HepG2 (cell line): Measurements from ENCODE around the gene NCAPD2. TPM values are rescaled to one million over a fixed set of nuclear protein-coding genes. Genes with fewer than 3 reads are reported as not detected.
A peak's percentile ranks its signal among the peaks of the same experiment; 100 is the strongest.

Experiments used
- ATF1 ChIP-seq: IDR thresholded peaks from 2 replicates; pipeline ENCODE4 v1.6.1; 2016; ENCODE audit warnings: mild to moderate bottlenecking, control low read depth
- CEBPG ChIP-seq: IDR thresholded peaks from 2 replicates; pipeline ENCODE4 v1.6.1; 2016
- CREB1 ChIP-seq, 2 experiments: fragments of 450-650 bp in 1 of 2; IDR thresholded peaks; 2 replicates each; pipeline ENCODE4 v1.6.1; 2016 to 2017; ENCODE audit warnings: control low read depth in 1 of 2, mild to moderate bottlenecking in 1 of 2, missing compliant biosample characterization in 1 of 2, missing genetic modification characterization in 1 of 2
- HNRNPLL ChIP-seq: fragments of 200-400 bp; formaldehyde crosslinking; IDR thresholded peaks from 2 replicates; pipeline ENCODE4 v1.6.1; 2017; ENCODE audit warnings: mild to moderate bottlenecking, low read depth, low read length; ENCODE audit not compliant: poor library complexity, severe bottlenecking
- NFYC ChIP-seq: IDR thresholded peaks from 2 replicates; pipeline ENCODE4 v1.6.1; 2016; ENCODE audit warnings: missing genetic modification reagents, missing compliant biosample characterization
- ONECUT2 ChIP-seq: sonication (generic); formaldehyde crosslinking; IDR thresholded peaks from 2 replicates; pipeline ENCODE4 v1.4.0; 2020; ENCODE audit warnings: missing genetic modification reagents
- SKI ChIP-seq: fragments of 450-650 bp; IDR thresholded peaks from one replicate; pipeline ENCODE4 v1.6.1; 2018; ENCODE audit warnings: mild to moderate bottlenecking; ENCODE audit not compliant: partially characterized antibody
- SSRP1 ChIP-seq: IDR thresholded peaks from 2 replicates; pipeline ENCODE4 v1.6.1; 2016; ENCODE audit warnings: control low read depth
- THAP9 ChIP-seq: sonication (generic); formaldehyde crosslinking; IDR thresholded peaks from 2 replicates; pipeline ENCODE4; 2020; ENCODE audit warnings: missing genetic modification reagents, mild to moderate bottlenecking, borderline replicate concordance
- ZNF292 ChIP-seq: sonication (generic); formaldehyde crosslinking; IDR thresholded peaks from 2 replicates; pipeline ENCODE4 v1.8.1; 2022; ENCODE audit warnings: mild to moderate bottlenecking, low read depth, missing genetic modification reagents, borderline replicate concordance
- ZNF720 ChIP-seq: sonication (generic); formaldehyde crosslinking; IDR thresholded peaks from 2 replicates; pipeline ENCODE4 v1.4.0; 2020; ENCODE audit warnings: missing genetic modification reagents
- ZNF737 ChIP-seq: sonication (generic); formaldehyde crosslinking; IDR thresholded peaks from 2 replicates; pipeline ENCODE4 v1.5.0; 2020; ENCODE audit warnings: missing genetic modification reagents, mild to moderate bottlenecking, borderline replicate concordance
- ZNF749 ChIP-seq: sonication (generic); formaldehyde crosslinking; IDR thresholded peaks from 2 replicates; pipeline ENCODE4 v1.8.0; 2022; ENCODE audit warnings: mild to moderate bottlenecking, missing genetic modification reagents, moderate library complexity, borderline replicate concordance
- polyA plus RNA-seq, 8 experiments: library from polyadenylated mRNA; depleted of rRNA in 3 of 8; stranded (reverse) in 7 of 8; unstranded in 1 of 8; fragments of >200 nt; fragmentation: Illumina TruSeq in 4 of 8; extraction: Trizol in 4 of 8; gene quantifications; 2 replicates each; pipeline versions ENCODE4 v1.2.1 to v1.2.3, GENCODE V29; 2011 to 2016; ENCODE audit warnings: low read depth in 4 of 8, missing spikeins in 1 of 8, mixed read lengths in 1 of 8; ENCODE audit not compliant: insufficient read depth in 1 of 8
- total RNA-seq, 5 experiments: library from RNA; depleted of rRNA; stranded (reverse); fragments of >200 nt; fragmentation: Illumina TruSeq; extraction: Trizol; gene quantifications; 2 replicates each; pipeline ENCODE4 v1.2.3, GENCODE V29; 2016; ENCODE audit warnings: low read depth in 1 of 5
- TF ChIP-seq, protein P1 (sequence below): sonication (generic); formaldehyde crosslinking; IDR thresholded peaks from 2 replicates; pipeline ENCODE4 v1.5.0; 2020; ENCODE audit warnings: missing genetic modification reagents
- TF ChIP-seq, protein P2 (sequence below): sonication (generic); formaldehyde crosslinking; IDR thresholded peaks from 2 replicates; pipeline ENCODE4 v1.8.0; 2022; ENCODE audit warnings: mild to moderate bottlenecking, missing genetic modification reagents, moderate library complexity
- TF ChIP-seq, protein P3 (sequence below): IDR thresholded peaks from 2 replicates; pipeline ENCODE4 v1.6.1; 2016; ENCODE audit warnings: low read depth
- TF ChIP-seq, protein P4 (sequence below), 2 experiments: sonication (generic) in 1 of 2; formaldehyde crosslinking in 1 of 2; IDR thresholded peaks; 2 replicates each; pipeline versions ENCODE4 v1.5.1 to v1.6.1; 2011 to 2020; ENCODE audit warnings: borderline replicate concordance in 1 of 2, low read depth in 1 of 2, low read length in 1 of 2, mild to moderate bottlenecking in 1 of 2, missing genetic modification reagents in 1 of 2, moderate library complexity in 1 of 2
- TF ChIP-seq, protein P5 (sequence below): sonication (generic); formaldehyde crosslinking; IDR thresholded peaks from 2 replicates; pipeline ENCODE4 v1.4.0; 2020; ENCODE audit warnings: mild to moderate bottlenecking, missing genetic modification reagents

NCAPD2 gene
- total and polyA plus RNA-seq, 2 of the 13 experiments (the other 11 are each of a cell fraction or from before 2014, with no cell fraction given): 51.1 to 65.6 TPM

GRCh38 chr12:6532051-6532926, 38.4 kb downstream of the NCAPD2 start (continued):
- TF ChIP-seq ZNF292 (CRISPR knock-in tag) (peak; percentile 17; the same call in 1 of the 2 replicates), CREB1 (IDR thresholded peaks at IDR 0.05) (peak; percentile 64), CREB1 (CRISPR knock-in tag; IDR thresholded peaks at IDR 0.05) (peak; percentile 42; the same call in 1 of the 2 replicates), SKI (peak; percentile 58), CEBPG (CRISPR knock-in tag) (peak; percentile 40), HNRNPLL (no peak), SSRP1 (CRISPR knock-in tag) (no peak), ATF1 (CRISPR knock-in tag) (0 out of 2 replicates have a peak, but pooled peaks have one; percentile 48), ZNF749 (CRISPR knock-in tag) (no peak), NFYC (CRISPR knock-in tag) (no peak; the same call in 1 of the 2 replicates), ONECUT2 (CRISPR knock-in tag) (no peak), THAP9 (CRISPR knock-in tag) (peak; percentile 43; the same call in 1 of the 2 replicates), ZNF720 (no peak), ZNF737 (CRISPR knock-in tag) (no peak)
- TF ChIP-seq, protein P1, sequence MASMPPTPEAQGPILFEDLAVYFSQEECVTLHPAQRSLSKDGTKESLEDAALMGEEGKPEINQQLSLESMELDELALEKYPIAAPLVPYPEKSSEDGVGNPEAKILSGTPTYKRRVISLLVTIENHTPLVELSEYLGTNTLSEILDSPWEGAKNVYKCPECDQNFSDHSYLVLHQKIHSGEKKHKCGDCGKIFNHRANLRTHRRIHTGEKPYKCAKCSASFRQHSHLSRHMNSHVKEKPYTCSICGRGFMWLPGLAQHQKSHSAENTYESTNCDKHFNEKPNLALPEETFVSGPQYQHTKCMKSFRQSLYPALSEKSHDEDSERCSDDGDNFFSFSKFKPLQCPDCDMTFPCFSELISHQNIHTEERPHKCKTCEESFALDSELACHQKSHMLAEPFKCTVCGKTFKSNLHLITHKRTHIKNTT (CRISPR knock-in tag): no peak
- TF ChIP-seq, protein P2, sequence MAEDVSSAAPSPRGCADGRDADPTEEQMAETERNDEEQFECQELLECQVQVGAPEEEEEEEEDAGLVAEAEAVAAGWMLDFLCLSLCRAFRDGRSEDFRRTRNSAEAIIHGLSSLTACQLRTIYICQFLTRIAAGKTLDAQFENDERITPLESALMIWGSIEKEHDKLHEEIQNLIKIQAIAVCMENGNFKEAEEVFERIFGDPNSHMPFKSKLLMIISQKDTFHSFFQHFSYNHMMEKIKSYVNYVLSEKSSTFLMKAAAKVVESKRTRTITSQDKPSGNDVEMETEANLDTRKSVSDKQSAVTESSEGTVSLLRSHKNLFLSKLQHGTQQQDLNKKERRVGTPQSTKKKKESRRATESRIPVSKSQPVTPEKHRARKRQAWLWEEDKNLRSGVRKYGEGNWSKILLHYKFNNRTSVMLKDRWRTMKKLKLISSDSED (CRISPR knock-in tag): no peak
- TF ChIP-seq, protein P3, sequence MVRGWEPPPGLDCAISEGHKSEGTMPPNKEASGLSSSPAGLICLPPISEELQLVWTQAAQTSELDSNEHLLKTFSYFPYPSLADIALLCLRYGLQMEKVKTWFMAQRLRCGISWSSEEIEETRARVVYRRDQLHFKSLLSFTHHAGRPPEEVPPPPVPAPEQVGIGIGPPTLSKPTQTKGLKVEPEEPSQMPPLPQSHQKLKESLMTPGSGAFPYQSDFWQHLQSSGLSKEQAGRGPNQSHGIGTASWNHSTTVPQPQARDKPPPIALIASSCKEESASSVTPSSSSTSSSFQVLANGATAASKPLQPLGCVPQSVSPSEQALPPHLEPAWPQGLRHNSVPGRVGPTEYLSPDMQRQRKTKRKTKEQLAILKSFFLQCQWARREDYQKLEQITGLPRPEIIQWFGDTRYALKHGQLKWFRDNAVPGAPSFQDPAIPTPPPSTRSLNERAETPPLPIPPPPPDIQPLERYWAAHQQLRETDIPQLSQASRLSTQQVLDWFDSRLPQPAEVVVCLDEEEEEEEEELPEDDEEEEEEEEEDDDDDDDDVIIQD (CRISPR knock-in tag): peak; percentile 8; the same call in 1 of the 2 replicates
- TF ChIP-seq, protein P4, sequence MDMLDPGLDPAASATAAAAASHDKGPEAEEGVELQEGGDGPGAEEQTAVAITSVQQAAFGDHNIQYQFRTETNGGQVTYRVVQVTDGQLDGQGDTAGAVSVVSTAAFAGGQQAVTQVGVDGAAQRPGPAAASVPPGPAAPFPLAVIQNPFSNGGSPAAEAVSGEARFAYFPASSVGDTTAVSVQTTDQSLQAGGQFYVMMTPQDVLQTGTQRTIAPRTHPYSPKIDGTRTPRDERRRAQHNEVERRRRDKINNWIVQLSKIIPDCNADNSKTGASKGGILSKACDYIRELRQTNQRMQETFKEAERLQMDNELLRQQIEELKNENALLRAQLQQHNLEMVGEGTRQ (IDR thresholded peaks at IDR 0.05; ENCODE audit: low read depth, low read length): no peak
- TF ChIP-seq, protein P4 (CRISPR knock-in tag; IDR thresholded peaks at IDR 0.05; ENCODE audit: borderline replicate concordance): no peak
- TF ChIP-seq, protein P5, sequence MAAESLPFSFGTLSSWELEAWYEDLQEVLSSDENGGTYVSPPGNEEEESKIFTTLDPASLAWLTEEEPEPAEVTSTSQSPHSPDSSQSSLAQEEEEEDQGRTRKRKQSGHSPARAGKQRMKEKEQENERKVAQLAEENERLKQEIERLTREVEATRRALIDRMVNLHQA: no peak
